Ishikawa (cell line): ENCODE measurements around the gene NLN.

Source experiments
- CREB1 ChIP-seq: IDR thresholded peaks from 2 replicates; pipeline ENCODE4 v1.6.1; 2012; ENCODE audit warnings: low read depth
- EGR1 ChIP-seq: IDR thresholded peaks from 2 replicates; pipeline ENCODE4 v1.6.1; 2012
- FOXM1 ChIP-seq: IDR thresholded peaks from 2 replicates; pipeline ENCODE4 v1.6.1; 2012; ENCODE audit warnings: low read depth, borderline replicate concordance
- REST ChIP-seq: IDR thresholded peaks from 2 replicates; pipeline ENCODE4 v1.6.1; 2012; ENCODE audit warnings: low read depth, mild to moderate bottlenecking
- YY1 ChIP-seq: IDR thresholded peaks from 2 replicates; pipeline ENCODE4 v1.6.1; 2012; ENCODE audit warnings: low read depth
- TF ChIP-seq, protein P1 (sequence below): IDR thresholded peaks from 2 replicates; pipeline ENCODE4 v1.6.1; 2012

DNA sequence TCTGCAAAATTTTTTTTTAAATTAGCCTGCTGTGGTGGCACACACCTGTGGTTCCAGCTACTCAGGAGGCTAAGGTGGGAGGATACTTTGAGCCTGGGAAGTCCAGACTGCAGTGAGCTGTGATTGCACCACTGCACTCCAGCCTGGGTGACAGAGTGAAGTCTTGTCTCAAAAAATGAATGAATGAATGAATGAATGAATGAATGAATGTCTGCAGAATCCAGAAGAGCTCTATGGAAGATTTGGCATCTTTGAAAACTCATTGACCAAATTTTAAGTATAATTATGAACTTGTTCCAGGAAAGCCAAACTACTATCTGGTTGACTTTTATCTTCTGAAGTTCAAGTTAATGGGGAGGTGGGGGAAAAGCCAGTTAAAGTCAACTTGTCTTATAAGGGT is 110.1 kb downstream of the NLN start:
- no peak for TF ChIP-seq CREB1
- TF ChIP-seq EGR1 = no peak
- TF ChIP-seq REST = no peak
- no peak for TF ChIP-seq YY1
- TF ChIP-seq, protein P1, sequence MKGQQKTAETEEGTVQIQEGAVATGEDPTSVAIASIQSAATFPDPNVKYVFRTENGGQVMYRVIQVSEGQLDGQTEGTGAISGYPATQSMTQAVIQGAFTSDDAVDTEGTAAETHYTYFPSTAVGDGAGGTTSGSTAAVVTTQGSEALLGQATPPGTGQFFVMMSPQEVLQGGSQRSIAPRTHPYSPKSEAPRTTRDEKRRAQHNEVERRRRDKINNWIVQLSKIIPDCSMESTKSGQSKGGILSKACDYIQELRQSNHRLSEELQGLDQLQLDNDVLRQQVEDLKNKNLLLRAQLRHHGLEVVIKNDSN = no peak
- no peak for TF ChIP-seq FOXM1
